Activated CD4-positive, CD25-positive, alpha-beta regulatory T cell treated with anti-CD3 and anti-CD28 coated beads, Interleukin-2, amount 50 U/mL, for 16 hours (primary cell): ENCODE measurements around the gene ABI2.
"Not testable (repeated sequence)": the region's sequence is repeated elsewhere in the genome, so short reads cannot be mapped to it uniquely, and the experiment has no call there.

ENCODE experiments used
- DNase-seq: peaks from one replicate; pipeline ENCODE4 v3.0.0-alpha.2; 2020; ENCODE audit warnings: low read depth, low spot score

The ABI2 gene

DNA sequence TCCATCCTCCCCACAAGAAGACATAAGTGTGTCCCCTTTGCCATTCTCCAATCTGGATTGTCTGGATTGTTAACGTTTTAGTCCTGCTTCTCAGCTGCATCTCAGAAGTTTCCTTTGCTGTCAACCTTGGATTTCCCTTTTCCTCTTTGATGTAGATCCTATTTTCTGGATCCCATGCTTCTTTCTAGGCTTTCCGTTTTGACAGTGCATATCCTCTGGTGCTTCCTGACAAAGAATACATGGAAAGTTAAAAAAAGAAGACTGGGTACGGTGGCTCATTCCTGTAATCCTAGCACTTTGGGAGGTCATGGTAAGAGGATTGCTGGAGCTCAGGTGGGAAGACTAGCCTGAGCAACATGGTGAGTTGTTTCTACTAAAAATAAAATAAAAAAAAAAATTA is 26.8 kb downstream of the ABI2 start:
- DNase-seq = no peak

- no peak for DNase-seq
Observed at GRCh38 chr2:203359450-203359849, 31.3 kb downstream of the ABI2 start.

GRCh38 chr2:203360833-203361430 is 32.7 kb downstream of the ABI2 start:
- no peak for DNase-seq

GRCh38 chr2:203361495-203361894 is 33.3 kb downstream of the ABI2 start:
- no peak for DNase-seq

GRCh38 chr2:203361922-203362321 is 33.7 kb downstream of the ABI2 start:
- DNase-seq = no peak

- DNase-seq = no peak
Observed at GRCh38 chr2:203366639-203367466, 38.7 kb downstream of the ABI2 start.

DNA sequence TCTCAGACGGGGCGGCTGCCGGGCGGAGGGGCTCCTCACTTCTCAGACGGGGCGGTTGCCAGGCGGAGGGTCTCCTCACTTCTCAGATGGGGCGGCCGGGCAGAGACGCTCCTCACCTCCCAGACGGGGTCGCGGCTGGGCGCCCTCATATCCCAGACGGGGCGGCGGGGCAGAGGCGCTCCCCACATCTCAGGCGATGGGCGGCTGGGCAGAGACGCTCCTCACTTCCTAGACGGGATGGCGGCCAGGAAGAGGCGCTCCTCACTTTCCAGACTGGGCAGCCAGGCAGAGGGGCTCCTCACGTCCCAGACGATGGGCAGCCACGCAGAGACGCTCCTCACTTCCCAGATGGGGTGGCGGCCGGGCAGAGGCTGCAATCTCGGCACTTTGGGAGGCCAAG is 44.5 kb downstream of the ABI2 start:
- DNase-seq = not testable (repeated sequence)

GRCh38 chr2:203376173-203376572 is 48.0 kb downstream of the ABI2 start:
- DNase-seq = no peak

GRCh38 chr2:203379156-203379555 is 51.0 kb downstream of the ABI2 start:
- no peak for DNase-seq

GRCh38 chr2:203383038-203383437 is 54.8 kb downstream of the ABI2 start:
- DNase-seq = no peak

DNA sequence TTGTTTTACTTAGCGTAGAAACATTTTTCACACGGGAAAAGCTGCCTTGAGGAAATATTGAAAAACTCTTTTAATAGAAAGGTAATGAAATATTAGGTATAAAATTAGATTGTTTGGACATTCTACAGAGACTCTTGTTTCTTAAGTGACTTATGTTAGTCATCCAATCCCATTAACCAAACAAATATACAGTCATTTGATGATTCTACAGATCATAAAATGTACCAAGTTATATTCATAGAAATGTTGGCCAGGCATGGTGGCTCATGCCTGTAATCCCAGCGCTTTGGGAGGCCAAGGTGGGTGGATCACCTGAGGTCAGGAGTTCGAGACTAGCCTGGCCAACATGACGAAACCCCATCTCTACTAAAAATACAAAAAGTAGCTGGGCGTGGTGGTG is 60.0 kb downstream of the ABI2 start:
- DNase-seq = not testable (repeated sequence)

- DNase-seq = no peak
Observed at GRCh38 chr2:203394519-203395227, 66.5 kb downstream of the ABI2 start.

GRCh38 chr2:203395858-203396257 is 67.7 kb downstream of the ABI2 start:
- DNase-seq = no peak

DNA sequence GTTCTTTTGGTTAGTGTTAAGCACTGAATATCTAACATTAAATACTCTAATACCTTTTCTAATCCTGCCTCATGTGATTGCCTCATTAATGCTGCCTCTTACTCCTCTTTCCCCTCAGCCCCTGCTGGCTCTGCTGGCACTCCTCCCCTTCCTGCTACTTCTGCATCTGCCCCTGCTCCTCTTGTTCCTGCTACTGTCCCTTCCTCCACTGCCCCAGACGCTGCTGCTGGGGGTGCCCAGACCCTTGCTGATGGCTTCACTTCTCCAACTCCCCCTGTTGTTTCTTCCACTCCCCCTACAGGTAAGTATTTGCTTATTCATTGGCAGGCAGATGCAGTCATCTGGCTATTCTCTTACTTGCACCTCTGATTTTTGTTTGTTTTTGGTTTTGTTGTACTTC is 68.5 kb downstream of the ABI2 start:
- DNase-seq = no peak

DNA sequence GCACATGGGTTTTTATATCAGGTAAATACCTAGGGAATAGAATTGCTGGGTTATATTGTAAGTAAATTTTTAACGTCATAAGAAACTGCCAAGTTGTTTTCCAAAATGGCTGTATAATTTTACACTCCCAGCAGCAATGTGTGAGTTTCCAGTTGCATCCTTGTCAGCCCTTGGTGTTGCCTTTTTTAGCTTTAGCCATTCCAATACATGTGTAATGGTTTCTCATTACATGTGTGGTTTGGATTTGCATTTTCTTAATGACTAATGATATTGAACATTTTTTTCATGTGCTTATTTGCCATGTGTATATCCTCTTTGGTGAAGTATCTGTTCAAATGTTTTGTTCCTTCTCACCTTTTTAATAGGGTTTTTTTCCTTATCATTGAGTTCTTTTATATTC is 70.8 kb downstream of the ABI2 start:
- no peak for DNase-seq

DNA sequence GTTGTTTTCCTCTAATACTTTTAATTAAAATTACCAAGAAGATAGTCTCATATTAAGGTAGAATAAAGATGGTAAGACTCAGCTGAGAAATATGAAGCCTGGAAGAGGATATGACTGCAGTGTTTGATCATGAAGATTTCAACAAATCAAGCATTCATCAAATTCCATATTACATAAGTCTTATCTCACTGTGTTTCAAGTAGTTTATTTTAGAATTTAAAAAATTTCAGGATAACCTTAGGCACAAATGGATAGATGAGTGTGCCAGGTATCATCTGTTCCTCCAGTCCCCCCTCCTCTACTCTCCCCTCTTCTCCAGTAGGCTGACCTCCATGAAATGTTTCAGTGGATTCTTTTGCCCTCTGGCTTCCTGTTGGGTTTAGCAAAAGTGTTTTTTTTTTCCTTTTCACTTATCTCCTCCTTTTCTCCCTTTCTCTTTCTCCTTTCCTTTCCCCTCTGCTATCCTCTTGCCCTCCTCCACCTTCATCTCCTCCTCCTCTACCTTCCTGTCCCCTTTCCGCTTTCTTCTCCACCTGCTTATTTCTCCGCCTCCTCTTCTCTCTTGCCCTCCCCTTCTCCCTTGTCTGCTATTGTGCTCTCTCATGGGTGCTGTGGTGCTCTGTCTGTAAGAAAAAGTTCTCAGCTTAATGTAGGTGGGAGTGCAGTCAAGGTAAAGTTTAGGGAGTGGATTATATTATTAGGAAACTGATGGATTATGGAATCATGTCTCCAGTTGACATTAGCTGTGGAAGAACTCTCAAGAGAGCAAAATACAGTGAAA is 72.8 kb downstream of the ABI2 start:
- no peak for DNase-seq

GRCh38 chr2:203404996-203405395 is 76.8 kb downstream of the ABI2 start:
- no peak for DNase-seq

DNA sequence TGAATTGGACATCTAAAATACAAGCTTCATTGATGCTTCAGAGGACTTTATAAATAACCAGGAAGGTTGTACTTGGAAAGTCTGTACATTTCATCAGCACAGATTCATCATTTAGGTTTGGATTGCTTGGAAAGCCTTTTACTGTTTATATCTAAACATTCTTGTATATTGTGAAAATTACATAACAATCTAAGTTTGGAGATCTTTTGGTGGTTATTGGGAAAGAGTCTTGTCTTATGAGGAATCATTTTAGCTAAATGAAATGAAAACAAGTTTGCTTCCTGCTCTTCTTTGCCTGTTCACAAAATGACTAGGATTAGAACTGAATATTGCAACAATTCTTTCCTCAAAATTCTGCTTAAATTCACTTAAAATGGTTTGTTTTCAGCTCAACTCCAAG is 79.3 kb downstream of the ABI2 start:
- DNase-seq = no peak

DNA sequence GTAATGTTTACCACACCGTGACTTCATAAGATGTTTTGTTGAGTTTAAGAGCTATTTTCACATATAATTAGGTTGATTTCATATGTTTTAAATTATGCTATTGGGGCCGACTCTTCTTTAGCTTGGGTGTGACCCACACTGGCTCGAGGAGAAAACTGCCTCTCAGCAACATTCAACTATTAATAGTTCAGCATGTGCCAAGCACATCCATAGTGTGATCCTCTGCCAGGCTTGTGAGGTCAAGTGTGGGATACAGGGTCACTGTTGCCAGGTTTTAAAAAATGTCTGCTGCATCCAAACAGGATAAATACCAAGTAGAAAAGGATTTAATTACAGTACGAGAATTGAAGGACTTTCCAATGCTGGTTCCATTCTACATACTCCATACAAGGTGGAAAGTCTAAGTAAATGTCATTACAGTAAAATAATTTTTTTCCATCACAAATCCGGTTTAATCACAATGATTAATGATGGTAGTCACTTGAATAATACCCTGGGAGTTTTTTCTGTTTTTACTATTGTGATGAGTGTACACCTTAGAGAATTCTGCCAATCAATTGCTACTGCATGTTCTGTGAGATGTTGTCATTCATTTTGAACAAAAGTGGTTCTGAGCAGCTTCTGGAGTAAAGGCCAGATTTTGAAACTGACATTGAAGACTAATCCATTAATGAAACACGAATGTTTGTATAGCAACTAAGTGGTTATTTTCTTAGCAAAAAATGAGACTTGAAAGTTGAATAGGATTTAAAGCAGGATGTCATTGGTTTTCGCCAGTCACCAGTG is 84.5 kb downstream of the ABI2 start:
- no peak for DNase-seq

- no peak for DNase-seq
Observed at GRCh38 chr2:203413796-203414195, 85.6 kb downstream of the ABI2 start.

DNA sequence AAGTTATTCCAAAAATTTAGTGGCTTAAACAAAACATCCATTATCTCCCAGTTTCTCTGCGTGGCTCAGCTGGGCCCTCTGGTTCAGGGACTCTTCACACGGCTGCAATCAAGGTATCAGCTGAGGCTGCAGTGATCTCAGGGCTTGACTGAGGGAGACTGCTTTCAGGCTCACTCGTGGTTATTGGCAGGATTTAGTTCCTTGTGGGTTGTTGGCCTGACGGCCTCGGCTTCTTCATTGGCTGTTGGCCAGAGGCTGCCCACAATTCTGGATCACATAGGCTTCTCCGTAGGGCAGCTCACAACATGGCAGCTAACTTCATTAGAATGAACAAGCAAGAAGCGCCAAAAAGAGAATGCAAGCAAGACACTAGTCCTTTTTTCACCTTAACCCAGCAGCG is 90.1 kb downstream of the ABI2 start:
- DNase-seq = no peak
